GM12801 (cell line): ENCODE data around the gene FAM13A.

Experiments used
- CTCF ChIP-seq: IDR thresholded peaks from one replicate; pipeline ENCODE4 v1.5.1; 2011; ENCODE audit warnings: control low read depth; ENCODE audit not compliant: insufficient read length; ENCODE audit errors: extremely low read depth

The FAM13A gene

GRCh38 chr4:88892646-88893045 lies 164.3 kb downstream of the FAM13A start:
- no peak for TF ChIP-seq CTCF

- no peak for TF ChIP-seq CTCF
These were observed 165.3 kb downstream of the FAM13A start for GRCh38 chr4:88891636-88892035.

GRCh38 chr4:88881227-88881569 lies 175.8 kb downstream of the FAM13A start:
- TF ChIP-seq CTCF = no peak

GRCh38 chr4:88880501-88881226 lies 176.3 kb downstream of the FAM13A start:
- no peak for TF ChIP-seq CTCF

- TF ChIP-seq CTCF = no peak
These were observed 177.0 kb downstream of the FAM13A start for GRCh38 chr4:88879991-88880390.

- TF ChIP-seq CTCF = no peak
These were observed 178.3 kb downstream of the FAM13A start for GRCh38 chr4:88878642-88879041.

- TF ChIP-seq CTCF = no peak
These were observed 186.6 kb downstream of the FAM13A start for GRCh38 chr4:88870428-88870827.
